GM10266 (cell line): Measurements from ENCODE around the gene LRRC31.
A peak's percentile ranks its signal among the peaks of the same experiment; 100 is the strongest.

Experiments used
- DNase-seq: peaks from one replicate; pipeline ENCODE4 v3.0.0; 2012; ENCODE audit errors: extremely low spot score
- TF ChIP-seq, protein P1 (sequence below): IDR thresholded peaks from 2 replicates; pipeline ENCODE4 v1.5.1; 2012; ENCODE audit warnings: mild to moderate bottlenecking, low read depth; ENCODE audit not compliant: control insufficient read depth, insufficient read depth; ENCODE audit errors: missing control alignments

LRRC31 gene

DNA sequence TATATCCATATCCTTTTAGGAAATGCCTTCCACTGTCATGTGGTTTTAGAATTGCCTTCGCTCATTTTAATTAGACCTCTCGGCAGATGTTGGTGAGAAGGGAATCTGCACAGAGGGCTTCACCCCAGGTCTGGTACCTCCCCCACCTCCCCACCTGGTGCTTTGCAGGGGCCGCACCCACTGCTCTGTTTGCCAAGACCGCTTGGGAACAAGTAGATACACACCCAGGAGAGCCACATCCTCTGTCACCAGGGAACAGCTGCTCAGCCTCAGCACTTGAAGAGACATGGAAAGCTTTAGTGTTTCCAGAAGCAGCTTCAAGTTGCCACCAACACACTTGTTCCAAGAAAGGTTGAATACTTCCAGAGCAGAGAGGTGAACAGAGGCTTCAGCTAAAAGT lies 21.8 kb downstream of the LRRC31 start:
- DNase-seq: no peak
- TF ChIP-seq, protein P1, sequence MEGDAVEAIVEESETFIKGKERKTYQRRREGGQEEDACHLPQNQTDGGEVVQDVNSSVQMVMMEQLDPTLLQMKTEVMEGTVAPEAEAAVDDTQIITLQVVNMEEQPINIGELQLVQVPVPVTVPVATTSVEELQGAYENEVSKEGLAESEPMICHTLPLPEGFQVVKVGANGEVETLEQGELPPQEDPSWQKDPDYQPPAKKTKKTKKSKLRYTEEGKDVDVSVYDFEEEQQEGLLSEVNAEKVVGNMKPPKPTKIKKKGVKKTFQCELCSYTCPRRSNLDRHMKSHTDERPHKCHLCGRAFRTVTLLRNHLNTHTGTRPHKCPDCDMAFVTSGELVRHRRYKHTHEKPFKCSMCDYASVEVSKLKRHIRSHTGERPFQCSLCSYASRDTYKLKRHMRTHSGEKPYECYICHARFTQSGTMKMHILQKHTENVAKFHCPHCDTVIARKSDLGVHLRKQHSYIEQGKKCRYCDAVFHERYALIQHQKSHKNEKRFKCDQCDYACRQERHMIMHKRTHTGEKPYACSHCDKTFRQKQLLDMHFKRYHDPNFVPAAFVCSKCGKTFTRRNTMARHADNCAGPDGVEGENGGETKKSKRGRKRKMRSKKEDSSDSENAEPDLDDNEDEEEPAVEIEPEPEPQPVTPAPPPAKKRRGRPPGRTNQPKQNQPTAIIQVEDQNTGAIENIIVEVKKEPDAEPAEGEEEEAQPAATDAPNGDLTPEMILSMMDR: no peak

DNA sequence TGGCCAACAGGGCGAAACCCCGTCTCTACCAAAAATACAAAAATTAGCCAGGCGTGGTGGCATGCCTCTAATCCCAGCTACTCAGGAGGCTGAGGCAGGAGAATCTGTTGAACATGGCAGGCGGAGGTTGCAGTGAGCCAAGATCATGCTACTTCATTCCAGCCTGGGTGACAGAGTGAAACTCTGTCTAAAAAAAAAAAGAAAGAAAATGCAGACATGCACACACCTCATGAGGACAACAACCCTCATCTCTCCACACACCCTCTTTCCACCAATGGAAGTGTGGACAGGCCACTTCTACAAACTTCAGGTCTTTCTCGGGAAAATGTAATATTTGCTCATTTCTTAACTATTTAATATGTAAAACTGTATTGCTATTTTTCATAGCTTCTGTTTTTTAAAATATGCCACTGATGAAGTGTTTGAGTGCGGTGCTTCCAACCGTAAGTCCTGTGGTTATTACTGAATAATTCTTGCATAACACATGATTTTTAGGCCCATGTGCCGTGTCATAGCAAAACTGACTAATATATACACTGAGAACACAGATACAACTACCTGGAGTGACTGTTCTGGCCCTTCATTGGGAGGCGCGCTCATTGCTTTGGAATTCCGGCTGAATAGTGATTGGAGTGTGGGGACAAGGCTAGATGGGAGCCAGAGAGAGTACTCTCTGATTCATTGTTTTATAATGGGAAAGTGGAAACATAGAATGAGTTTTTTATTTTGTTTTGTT lies 23.1 kb downstream of the LRRC31 start:
- TF ChIP-seq, protein P1: no peak
- DNase-seq: peak; percentile 69

DNA sequence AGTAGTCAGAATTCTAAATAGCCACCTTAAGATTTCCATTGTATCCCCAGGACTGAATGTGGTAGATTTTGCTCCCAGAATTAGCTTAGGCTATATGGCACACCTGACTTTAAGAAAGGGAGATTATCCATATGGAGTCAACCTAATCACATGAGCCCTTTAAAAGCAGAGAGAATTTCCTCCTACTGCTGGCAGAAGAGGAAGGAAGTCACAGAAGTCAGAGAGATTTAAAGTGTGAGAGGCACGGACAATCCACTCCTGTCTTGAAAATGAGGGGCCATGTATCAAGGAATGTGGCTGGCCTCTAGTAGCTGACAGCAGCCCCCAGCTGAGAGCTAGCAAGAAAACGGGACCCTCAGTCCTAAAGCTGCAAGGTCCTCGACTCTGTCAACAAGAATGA lies 26.8 kb downstream of the LRRC31 start:
- DNase-seq: no peak
- TF ChIP-seq, protein P1: no peak

DNA sequence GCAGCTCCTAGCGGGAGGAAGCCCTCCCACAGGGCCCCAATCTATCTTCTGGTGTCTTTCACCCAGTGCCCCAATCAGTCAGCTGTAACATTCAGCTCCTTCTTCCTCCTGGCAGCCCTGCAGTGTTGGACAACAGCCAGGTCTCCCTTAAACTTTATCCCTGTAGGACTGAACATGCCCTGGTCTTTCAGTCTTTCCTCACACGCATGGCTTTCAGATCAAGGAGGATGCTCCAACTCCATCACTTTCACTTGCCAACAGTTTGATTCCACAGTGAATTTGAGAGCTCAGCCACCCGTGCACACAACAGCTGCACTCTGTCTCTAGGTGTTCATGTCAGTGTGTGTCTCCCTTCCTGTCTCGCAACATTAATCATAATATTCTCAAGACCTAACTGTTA lies 28.6 kb downstream of the LRRC31 start:
- TF ChIP-seq, protein P1: no peak

DNA sequence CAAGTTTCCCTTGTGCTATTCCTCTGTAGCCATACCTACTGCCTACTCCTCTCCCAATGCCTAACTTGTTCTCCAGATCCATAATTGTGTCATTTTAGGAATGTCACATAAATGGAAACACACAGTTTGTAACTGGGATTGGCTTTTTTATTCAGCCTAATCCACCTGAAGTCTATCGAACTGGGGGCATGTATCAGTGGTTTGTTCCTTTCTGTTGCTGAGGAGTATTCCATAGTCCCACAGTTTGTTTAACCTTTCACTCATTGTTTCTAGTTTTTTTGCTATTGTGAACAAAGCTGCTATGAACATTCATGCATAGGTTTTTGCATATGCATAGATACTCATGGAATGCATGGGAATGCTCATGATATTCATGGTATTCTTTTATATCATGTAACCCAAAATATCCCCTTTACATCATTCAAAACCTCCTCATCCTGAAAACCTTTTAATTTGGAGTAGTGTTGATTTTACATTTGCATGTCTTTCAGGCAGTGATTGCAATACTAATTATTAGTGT lies 31.2 kb downstream of the LRRC31 start:
- no peak for DNase-seq

More for the DNA sequence above, 28.6 kb downstream of the LRRC31 start:
- DNase-seq: no peak

DNA sequence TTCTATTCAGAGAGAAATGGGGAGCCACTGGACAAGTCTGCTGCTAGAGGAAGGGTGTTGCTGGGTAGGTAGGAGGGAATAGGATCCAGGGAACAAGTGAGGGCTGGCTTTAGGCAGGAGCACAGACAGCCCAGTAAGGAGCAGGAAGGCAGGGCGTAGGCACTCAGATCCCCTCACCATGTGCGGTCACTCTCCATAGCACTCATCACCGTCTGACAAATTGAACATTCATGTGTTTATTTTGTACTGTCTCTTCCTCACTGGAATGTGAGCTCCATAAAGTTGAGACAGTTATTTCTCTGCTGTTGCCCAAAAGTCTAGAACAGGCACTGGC lies 32.8 kb downstream of the LRRC31 start:
- DNase-seq: no peak
- TF ChIP-seq, protein P1: no peak

More for the DNA sequence above, 31.2 kb downstream of the LRRC31 start:
- TF ChIP-seq, protein P1: no peak
